SU-DHL-6 (cell line): Measurements from ENCODE around the gene ARMH3.

Experiments
- H2AFZ ChIP-seq: fragments of 200-600 bp; sonication (generic); 2 replicates; pipeline ENCODE4 v1.6.1; 2014; ENCODE audit warnings: low read depth, mild to moderate bottlenecking, moderate library complexity, mixed read lengths, antibody characterized with exemption, low read length; ENCODE audit not compliant: severe bottlenecking
- H3F3A ChIP-seq: fragments of 200-600 bp; shearing (Covaris generic); 2 replicates; pipeline ENCODE4 v1.6.0; 2016; ENCODE audit warnings: antibody characterized with exemption, mild to moderate bottlenecking; ENCODE audit not compliant: insufficient read depth
- H3K27ac ChIP-seq: fragments of 200-600 bp; sonication (generic); 2 replicates; pipeline ENCODE4 v1.5.1; 2016; ENCODE audit warnings: low read depth, mild to moderate bottlenecking, low read length, moderate library complexity, mixed read lengths
- H3K27me3 ChIP-seq: fragments of 200-600 bp; sonication (generic), shearing (Covaris generic); 2 replicates; pipeline ENCODE4 v1.6.0; 2014; ENCODE audit warnings: mild to moderate bottlenecking, low read length
- H3K36me3 ChIP-seq: fragments of 200-600 bp; sonication (generic); 2 replicates; pipeline ENCODE4 v1.6.1; 2014; ENCODE audit warnings: mild to moderate bottlenecking, low read length, mixed read lengths
- H3K4me2 ChIP-seq: fragments of 300-600, 200-600 bp; shearing (Covaris generic), sonication (generic); 2 replicates; pipeline ENCODE4 v1.6.0; 2014; ENCODE audit warnings: low read length, low read depth, mild to moderate bottlenecking; ENCODE audit not compliant: poor library complexity, severe bottlenecking
- H3K4me3 ChIP-seq: fragments of 200-600 bp; sonication (generic); 2 replicates; pipeline ENCODE4 v1.5.1; 2014; ENCODE audit warnings: antibody characterized with exemption, low read length, mild to moderate bottlenecking, mixed read lengths; ENCODE audit not compliant: insufficient read depth, poor library complexity, severe bottlenecking
- H3K79me2 ChIP-seq: fragments of 200-600 bp; sonication (generic); 2 replicates; pipeline ENCODE4 v1.6.1; 2014; ENCODE audit warnings: mild to moderate bottlenecking, low read length, moderate library complexity; ENCODE audit not compliant: insufficient read depth
- H3K9ac ChIP-seq: fragments of 200-600 bp; sonication (generic); 2 replicates; pipeline ENCODE4 v1.7.0; 2014; ENCODE audit warnings: mild to moderate bottlenecking, low read length
- H3K9me2 ChIP-seq: fragments of 200-600 bp; sonication (generic); replicated peaks from 2 replicates; pipeline ENCODE4 v1.6.1; 2014; ENCODE audit warnings: low read length; ENCODE audit not compliant: insufficient read depth
- H3K9me3 ChIP-seq: fragments of 200-600 bp; sonication (generic); 2 replicates; pipeline ENCODE4 v1.6.1; 2014; ENCODE audit warnings: low read length, mixed read lengths; ENCODE audit not compliant: insufficient read depth
- H4K20me1 ChIP-seq: fragments of 200-600 bp; sonication (generic); 2 replicates; pipeline ENCODE4 v1.6.1; 2014; ENCODE audit warnings: low read depth, mild to moderate bottlenecking, antibody characterized with exemption, low read length, moderate library complexity, mixed read lengths
- EZH2phosphoT487 ChIP-seq: fragments of 200-600 bp; sonication (generic), shearing (Covaris generic); conservative IDR thresholded peaks from 2 replicates; pipeline ENCODE4 v1.6.1; 2018; ENCODE audit warnings: mild to moderate bottlenecking, antibody characterized with exemption, low read length, moderate library complexity, mixed read lengths
- TF ChIP-seq, protein P1 (sequence below): fragments of 200-600 bp; sonication (generic); IDR thresholded peaks from one replicate; pipeline ENCODE4 v1.5.1; 2017; ENCODE audit warnings: antibody characterized with exemption, mild to moderate bottlenecking, low read length, moderate library complexity; ENCODE audit not compliant: insufficient read depth, poor library complexity, severe bottlenecking

ARMH3 gene

DNA sequence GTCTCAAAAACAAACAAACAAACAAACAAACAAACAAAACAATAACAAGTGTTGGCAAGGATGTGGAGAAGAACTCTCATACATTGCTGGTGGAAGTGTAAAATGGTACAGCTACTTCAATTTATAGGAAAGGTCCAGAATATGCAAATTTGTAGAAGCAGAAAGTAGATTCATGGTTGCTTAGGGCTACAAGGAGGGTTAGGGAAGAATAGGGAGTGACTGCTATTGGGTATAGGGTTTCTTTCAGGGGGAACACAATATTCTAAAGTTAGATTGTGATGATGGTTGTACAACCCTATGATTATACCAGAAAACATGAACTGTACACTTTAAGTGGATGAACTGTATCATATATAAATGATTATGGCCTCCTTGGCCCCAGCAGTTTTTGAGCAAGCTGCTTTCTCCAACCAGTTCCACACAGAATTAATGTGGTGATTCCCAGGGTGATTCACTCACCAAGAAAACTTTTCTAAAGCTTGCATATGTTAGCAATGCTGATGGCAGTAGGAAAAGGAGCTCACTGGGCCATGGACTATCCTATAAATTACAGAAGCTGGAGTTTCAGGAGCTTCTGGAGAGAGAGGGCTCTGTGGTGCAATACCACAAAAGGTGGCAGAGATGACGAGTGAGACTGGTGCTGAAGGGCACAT lies 159.6 kb downstream of the ARMH3 start:
- Histone ChIP-seq H3K4me2 (no peak overlapping the region), H3K9me3 (no peaks in the 10 kb centered on the region), H3F3A (no peaks in the 10 kb centered on the region), H3K27me3 (no peaks in the 10 kb centered on the region), H2AFZ (no peak overlapping the region), H4K20me1 (no peaks in the 10 kb centered on the region), H3K27ac (no peak overlapping the region), H3K9ac (no peak overlapping the region), H3K36me3 (no peaks in the 10 kb centered on the region), H3K79me2 (no peaks in the 10 kb centered on the region), H3K9me2 (no peaks in the 10 kb centered on the region), H3K4me3 (no peak overlapping the region)
- TF ChIP-seq EZH2phosphoT487: no peak
- TF ChIP-seq, protein P1, sequence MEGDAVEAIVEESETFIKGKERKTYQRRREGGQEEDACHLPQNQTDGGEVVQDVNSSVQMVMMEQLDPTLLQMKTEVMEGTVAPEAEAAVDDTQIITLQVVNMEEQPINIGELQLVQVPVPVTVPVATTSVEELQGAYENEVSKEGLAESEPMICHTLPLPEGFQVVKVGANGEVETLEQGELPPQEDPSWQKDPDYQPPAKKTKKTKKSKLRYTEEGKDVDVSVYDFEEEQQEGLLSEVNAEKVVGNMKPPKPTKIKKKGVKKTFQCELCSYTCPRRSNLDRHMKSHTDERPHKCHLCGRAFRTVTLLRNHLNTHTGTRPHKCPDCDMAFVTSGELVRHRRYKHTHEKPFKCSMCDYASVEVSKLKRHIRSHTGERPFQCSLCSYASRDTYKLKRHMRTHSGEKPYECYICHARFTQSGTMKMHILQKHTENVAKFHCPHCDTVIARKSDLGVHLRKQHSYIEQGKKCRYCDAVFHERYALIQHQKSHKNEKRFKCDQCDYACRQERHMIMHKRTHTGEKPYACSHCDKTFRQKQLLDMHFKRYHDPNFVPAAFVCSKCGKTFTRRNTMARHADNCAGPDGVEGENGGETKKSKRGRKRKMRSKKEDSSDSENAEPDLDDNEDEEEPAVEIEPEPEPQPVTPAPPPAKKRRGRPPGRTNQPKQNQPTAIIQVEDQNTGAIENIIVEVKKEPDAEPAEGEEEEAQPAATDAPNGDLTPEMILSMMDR: no peak

DNA sequence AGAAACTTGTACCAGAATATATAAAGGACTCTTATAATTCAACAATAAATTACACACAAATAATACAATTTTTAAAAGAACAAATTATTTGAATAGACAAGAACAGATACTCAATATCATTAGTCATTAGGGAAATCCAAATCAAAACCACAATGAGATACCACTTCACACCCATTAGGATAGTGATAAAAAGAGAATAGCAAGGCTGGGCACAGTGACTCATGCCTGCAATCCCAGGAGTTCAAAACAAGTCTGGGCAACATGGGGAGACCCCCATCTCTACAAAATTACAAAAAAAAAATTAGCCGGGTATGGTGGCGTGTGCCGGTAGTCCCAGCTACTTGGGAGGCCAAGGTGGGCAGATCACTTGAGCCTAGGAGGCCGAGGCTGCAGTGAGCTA lies 160.2 kb downstream of the ARMH3 start:
- H3K36me3 ChIP-seq: no peaks in the 10 kb centered on the region
- H3K9me2 ChIP-seq: no peaks in the 10 kb centered on the region
- no peaks in the 10 kb centered on the region for H3K9me3 ChIP-seq
- H2AFZ ChIP-seq: no peak overlapping the region
- TF ChIP-seq, protein P1: no peak
- TF ChIP-seq EZH2phosphoT487: no peak
- H4K20me1 ChIP-seq: no peaks in the 10 kb centered on the region
- H3K9ac ChIP-seq: no peak overlapping the region
- H3F3A ChIP-seq: no peaks in the 10 kb centered on the region
- no peaks in the 10 kb centered on the region for H3K79me2 ChIP-seq
- no peak overlapping the region for H3K4me2 ChIP-seq
- H3K27me3 ChIP-seq: no peaks in the 10 kb centered on the region
- no peak overlapping the region for H3K27ac ChIP-seq
- H3K4me3 ChIP-seq: no peak overlapping the region

DNA sequence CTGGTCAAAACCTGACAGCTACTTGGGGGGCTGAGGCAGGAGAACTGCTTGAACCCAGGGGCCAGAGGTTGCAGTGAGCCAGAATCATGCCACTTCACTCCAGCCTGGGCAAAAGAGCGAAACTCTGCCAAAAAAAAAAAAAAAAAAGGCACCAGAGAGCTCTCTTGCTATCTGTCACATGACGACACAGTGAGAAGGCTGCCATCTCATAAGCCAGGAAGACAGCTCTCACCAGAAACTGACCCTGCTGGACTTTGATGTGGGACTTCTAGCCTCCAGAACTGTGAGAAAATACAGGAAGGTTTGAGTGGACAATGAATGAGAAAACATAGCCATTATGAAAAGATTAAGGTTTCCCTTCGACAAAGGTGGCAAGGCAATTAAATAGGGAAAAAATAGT lies 161.2 kb downstream of the ARMH3 start:
- no peaks in the 10 kb centered on the region for H3K9me3 ChIP-seq
- H3K9ac ChIP-seq: no peak overlapping the region
- H3K27ac ChIP-seq: no peak overlapping the region
- H3K4me2 ChIP-seq: no peak overlapping the region
- no peaks in the 10 kb centered on the region for H4K20me1 ChIP-seq
- no peaks in the 10 kb centered on the region for H3F3A ChIP-seq
- no peaks in the 10 kb centered on the region for H3K9me2 ChIP-seq
- no peaks in the 10 kb centered on the region for H3K27me3 ChIP-seq
- no peak overlapping the region for H3K4me3 ChIP-seq
- no peaks in the 10 kb centered on the region for H3K79me2 ChIP-seq
- H2AFZ ChIP-seq: no peak overlapping the region
- TF ChIP-seq EZH2phosphoT487: no peak
- TF ChIP-seq, protein P1: no peak
- H3K36me3 ChIP-seq: no peaks in the 10 kb centered on the region
